HG02678 (cell line): ENCODE measurements around the gene GDF7.

Experiments
- ATAC-seq: cut with Tn5 transposase; IDR thresholded peaks from one replicate; pipeline ENCODE4 v1.9.1; 2021; ENCODE audit warnings: mild to moderate bottlenecking, moderate library complexity; ENCODE audit not compliant: unreplicated experiment

The GDF7 gene

DNA sequence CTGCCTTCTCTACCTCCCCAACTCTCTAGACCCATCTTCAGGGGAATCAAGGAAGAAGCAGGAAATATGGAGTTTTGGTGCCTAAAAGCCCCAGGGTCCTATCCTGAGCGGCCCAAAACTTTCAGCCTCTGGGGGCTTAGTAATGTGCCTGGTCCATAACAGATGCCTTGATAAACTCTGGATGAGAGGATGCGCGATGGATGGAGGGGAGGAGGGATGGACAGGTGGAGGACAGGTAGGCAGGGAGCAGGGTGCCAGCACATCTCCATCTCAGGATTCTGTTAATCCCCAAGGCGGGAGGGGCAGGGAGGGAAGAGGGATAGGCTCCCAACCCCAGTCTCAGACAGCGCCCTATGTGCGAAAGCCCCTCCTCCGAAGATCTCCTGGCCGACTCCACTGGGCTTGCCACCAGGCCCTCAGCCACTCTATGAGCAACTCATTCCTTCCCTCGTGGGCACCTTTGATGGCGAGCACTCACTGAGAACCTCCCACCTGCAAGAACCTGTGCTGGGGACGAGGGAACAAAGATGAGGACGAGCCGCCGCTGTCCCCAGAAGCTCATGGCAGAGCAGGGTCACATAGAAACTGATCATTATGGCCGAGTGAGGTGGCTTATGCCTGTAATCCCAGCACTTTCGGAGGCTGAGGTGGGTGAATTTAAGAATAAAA is 39.1 kb upstream of the GDF7 start:
- no peak for ATAC-seq

DNA sequence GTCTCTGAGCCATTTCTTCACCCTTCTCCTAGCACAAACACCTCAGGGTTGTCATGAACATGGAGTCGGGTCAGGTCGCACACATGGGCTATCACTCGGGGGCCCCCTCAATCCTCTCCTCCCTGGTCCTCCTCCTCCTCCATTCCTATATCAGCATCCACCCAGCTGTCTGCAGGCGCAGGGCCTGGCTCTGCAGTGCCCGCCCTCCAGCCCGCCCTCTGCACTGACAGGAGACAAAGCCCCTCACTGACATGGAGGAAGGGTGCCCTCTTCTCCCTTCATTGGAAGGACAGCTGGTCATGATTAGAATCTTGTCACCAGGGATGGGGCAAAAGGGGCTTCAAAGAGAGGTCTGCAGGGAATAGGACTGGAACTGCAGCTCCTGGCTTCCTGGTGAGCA is 37.8 kb upstream of the GDF7 start:
- no peak for ATAC-seq

DNA sequence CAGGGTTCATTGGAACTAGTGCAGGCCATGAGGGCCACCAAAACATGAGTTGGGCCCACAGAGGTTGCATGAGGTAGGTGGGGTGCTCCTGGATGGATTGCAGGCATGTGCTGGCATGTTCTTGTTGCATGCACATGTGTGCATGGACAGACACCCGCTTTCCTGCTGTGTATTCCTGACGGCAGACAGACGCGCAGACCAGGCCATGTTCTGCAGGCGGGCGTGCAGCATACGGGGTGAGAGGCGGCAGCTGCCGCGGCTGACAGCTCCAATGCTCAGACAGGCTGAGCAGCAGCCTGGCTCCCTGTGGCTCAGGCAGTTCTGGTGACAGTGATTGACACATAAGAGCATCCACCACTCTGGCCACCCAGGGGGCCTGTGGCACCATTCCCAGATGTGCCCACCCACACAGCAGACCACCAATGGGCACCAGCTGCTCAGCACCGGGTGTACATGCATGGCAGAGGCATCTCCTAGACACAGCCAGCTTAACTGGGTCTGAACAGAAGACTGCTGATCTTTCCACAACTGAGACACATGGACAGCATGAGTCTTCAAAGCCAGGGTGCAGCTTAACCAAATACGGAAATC is 37.3 kb upstream of the GDF7 start:
- ATAC-seq, result no peak

DNA sequence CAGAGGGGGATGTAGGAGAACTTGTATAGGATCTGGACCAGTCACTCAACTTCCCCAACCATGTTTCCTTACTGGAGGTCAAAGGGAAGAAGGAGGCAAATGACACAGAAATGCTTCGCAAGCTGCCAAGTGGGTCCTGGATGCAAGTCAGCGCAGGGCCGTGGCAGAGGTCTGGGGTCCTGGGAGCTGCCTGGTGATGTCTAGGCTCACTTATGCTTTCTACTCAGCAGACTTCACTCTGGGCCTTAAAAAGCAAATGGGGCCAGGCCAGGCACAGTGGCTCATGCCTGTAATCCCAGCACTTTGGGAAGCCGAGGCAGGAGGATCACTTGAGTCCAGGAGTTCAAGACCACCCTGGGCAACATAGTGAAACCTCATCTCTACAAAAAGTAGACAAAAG is 36.0 kb upstream of the GDF7 start:
- no peak for ATAC-seq

DNA sequence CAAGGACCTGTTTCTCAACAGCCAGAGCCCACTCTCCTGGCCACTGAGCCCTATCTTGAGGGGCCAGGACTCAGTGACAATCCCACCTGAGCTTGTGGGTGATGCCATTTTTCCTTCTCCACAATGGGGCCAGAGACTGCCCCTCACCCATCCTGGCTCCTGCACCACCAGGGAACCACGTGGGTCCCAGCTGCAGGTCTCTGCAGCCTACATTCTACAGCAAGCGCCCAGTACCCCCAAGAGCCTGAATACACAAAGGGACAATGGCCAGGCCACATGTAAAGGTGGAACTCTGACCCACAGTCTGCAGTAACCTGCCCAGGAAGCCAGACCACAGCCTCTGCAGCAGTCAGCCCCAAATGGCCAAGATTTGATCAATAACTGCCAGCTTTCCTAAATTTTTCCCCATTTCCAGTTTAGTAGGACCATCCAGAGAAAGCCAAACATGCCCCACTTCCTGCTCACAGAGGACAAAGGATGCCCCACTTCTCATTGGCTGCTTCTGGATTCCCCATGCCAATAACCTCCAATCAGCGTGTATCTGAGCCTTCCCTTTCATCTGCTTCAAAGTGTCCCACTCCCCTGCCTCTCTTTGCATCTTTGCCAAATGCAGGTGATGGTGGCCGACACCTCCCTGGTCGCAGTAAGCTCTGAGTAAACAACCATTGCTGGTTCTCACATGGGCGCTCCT is 35.2 kb upstream of the GDF7 start:
- no peak for ATAC-seq

DNA sequence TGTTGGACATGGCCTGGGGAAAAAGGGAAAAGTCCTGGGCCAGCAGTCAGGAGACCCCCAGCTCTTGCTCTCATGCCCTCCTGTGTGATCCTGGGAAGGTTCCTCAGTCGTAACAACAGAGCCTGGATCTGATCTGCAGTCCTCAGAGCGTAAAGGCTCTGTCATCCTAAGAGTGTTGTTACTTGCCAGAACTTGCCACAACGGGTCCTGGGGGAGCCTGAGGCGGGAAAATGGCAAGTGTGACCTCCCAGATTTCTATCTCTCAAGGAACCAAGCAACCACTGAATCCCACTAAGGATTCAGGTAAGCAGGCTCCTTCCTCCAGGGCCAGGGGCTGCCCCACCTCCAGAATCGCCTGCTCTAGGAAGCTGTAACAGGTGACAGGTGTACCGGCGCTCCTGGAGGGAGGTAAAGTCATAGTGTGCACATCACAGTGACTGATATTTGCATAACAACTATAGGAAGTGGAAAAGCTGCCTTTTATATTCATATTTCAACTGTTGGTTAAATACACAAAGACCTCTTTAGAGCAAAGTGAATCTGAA is 34.4 kb upstream of the GDF7 start:
- ATAC-seq, result no peak

DNA sequence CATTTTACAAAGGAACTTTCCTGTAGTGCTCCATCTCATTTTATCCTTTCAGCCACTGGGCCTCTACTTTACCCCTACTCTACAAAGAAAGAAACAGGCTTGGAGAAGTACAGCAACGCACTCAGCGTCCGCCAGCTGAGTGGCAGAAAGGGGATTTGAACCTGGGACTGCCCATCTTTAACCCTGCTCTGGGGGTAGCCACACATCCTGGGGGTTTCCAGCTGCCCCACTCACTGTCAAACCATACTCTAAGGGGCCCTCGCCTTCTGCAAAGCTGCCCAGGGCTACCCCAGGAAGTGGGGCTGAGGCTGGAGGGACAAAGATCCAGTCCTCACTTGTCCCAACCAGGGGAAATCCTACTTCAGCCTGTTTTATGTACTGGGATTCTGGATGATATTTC is 33.9 kb upstream of the GDF7 start:
- ATAC-seq, result no peak

DNA sequence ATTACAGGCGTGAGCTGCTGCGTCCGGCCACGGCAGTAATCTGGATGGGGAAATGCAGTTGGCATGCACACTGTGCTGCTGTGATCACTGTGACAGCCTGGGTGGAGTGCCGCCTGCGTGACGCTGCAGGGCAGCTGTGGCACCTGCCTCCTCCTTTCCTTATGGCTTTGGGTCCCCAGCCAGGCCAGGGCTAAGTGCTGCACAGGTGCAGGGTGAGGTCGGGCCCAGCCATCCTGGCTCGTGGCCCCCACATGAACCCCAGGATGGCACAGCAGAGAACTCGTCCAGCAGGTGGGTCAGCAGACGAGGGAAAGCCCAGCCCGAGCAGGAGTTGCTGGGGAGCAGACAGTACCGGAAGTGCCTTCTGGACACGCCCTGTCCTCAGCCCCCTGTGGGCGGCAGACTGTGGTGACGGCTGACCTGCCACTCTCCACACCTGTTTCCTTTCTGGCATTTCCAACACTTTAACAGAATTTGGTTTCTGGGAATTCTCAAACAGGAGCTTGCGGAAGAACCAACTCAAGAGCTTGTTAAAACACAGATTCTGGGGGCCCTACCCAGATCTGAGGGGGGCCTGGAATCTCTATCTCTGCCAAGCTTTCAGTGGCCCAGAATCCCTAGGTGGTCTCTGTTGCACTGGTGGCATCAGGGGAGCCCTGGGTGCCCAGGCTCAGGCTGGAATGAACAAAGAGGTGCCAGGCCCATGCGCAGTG is 33.0 kb upstream of the GDF7 start:
- no peak for ATAC-seq

DNA sequence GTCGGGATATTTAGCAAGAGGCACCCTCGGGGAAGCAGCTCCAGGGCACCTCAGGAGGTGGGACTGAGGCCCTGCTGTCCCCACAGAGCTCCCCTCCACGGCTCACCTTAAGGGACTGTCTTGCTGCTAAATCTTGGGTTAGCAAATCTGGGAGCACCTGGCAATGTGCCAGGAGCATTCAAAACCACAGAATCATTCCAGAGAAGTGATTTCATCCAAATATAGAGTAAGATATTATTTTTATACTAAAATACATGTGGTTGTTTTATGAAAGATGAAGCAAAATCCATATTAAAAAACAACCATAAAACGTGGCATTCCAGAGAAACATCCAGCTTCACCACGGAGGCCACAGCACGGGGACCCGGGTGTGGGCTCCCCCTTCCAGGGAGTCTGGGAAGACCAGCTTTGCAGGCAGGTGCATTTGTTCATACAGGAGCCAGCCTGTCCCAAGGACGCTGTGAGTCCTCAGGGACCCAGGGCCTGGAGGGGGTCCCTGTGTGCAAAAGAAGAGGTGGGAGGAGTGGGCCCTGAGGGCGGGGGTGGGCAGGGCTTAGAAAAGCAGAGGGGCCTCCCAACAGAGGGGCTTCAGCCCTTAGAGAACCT is 32.3 kb upstream of the GDF7 start:
- ATAC-seq, result no peak

DNA sequence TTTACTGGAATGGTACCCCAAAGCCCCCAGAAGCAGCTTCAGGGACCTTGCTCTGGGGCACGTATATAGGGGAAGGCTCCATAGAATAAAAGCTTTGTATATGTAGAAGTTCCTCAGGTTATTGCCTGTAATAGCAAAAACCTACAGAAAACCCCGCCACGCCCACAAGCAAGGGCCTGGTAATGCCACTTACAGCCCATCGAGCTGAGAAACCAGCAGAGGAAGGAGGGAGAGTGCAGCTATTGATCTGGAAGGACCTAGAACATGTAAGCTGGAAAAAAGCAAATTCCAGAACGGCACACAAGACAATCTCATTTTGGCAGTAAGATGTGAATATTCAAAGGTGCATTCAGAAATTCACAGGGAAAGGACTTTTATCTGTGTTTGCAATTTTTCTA is 31.8 kb upstream of the GDF7 start:
- no peak for ATAC-seq

DNA sequence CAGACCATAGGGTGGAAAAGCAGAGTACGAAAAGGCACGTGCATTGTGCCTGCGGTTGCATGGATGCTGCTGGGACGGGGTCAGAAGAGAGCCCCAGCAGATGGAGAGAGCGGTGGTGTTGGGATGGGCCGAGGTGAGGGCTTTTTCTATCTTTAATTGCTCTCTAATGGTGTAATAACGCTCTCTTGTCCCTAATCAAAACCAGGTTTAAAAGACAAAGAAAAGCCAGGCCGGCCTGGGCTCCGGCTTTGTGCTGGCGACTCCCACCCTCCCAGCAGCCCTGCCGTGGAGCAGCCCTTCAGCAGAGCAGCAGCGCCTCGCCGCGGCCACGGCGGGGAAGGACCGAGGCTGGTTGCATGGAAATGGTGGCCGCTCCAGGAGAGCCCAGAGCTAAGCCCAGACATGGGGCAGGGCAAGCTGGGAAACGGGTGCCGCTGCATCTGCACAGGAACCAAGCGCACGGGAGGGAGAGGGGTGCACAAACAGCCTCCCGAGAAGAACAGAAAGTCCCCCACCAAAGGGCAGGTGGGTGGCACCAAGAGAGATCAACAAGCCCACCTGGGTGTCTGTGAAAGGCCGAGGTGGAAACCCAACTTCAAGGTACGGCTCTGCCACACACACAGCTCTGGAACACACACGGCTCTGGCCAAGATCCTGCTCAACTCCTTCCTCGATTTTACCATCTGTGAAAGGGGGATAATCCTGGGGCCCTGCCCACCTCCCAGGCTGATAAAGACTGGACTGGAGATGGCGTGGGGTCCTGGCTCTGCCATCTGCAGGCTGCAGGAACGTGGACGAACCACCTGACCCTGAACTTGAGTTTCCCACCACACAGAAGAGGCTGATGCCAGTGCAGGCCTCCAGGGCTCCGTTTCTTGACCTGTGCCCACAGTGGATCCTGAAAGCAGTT is 31.0 kb upstream of the GDF7 start:
- ATAC-seq, result peak; percentile 71

DNA sequence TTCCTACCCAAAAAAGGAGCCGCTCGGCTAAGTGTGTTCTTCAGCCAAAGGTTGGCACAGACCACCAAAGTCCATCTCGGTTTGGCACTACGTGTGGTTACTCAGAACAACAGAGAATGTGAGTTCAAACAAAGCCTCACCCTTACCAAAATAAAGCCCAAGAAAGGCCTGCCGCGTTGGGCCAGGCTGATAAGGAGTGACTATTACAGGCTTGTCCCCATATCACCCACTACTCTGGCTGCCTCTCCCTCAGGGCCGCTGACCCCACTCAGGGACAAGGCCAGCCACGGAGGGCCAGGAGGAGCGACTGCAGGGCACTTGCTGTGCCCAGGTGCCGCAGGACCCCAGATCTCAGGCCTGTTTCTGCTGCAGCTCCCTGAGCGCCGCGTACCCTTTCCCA is 29.8 kb upstream of the GDF7 start:
- ATAC-seq, result no peak

DNA sequence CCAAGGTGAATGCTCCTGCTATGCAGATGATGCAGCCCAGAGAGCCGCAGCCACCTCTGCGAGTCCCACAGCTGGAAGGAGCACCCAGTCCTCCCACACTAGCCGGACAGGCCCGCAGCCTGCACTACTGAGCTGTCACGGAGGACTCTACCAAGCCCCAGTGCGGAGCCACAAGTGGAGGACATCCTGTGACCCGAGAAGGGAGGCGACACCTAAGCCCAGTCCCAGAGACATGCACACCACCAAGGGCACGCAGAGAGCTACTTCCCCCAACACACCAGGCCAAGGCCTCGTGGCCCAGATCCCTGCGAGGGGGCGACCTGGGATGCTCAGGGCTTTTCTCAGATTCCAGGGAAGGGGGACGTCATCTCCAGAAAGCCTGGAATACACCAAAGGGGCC is 28.9 kb upstream of the GDF7 start:
- ATAC-seq, result no peak

DNA sequence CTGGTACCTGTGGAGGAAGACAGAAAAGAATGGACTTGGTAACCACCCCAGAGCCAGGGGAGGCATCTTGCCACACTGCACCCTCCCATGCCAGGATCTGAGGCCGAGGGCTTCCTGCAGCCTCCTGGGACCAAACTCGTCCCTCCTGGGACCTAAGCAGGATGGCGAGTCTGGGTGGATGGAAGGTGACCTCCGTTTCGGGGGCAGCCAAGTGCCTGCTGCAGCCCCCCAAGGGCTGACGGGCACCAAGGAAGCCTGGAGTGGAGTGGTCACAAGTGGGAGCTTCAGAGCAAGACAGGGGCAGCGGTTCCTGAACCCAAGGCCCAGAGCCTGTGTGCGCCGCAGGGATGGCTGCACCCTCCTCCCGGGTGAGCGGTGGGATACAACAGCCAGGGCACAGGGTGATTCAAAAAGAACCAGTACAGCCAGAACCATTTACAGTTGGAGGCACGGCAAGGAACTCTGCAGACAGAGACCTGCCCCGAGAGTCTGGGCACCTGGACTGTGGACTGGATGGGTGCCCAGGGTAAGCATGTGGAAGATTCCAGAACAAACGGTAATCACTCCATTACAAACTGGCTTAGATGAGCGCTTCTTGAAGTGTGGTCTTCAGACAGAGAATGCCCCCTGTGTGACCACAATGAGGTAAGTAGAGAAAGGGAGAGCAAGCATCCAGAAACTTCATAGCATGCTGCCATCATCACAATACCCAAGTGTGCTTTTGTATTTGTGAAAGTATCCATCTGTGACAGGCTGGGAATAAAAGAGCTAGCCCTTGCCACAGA is 28.1 kb upstream of the GDF7 start:
- no peak for ATAC-seq

DNA sequence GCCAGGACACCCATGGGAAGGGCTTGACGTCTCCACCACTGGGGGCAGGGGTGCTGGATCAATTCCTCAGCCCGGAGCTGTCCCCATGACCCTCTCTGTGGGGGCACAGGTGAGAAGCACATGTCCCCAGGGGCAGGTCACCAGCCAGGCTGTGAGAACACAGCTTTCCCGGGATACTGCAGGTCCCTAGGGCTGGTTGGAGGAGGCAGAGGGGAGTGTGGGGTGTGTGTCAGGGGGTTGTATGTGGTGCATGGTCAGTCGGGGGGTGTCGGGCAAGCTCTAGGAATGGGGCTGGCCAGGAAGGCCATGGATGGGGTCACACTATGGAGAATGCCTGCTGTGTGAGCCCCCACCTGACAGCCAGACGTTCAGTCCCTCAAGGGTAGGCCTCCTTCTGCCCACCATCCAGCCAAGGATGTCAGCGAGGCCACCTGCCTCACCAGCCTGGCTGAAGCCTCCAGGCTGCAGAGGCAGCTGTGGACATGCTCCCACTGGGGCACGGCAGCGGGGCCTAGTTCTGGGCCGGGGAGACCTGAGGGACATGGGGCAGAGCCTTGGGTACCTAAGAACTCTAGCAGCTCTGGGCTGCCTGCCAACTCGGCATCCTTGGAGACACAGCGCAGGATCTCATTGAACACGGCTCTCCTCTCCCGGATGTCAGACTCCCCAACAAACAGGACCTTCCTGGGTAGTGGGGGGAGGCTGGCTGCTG is 26.4 kb upstream of the GDF7 start:
- ATAC-seq, result no peak

DNA sequence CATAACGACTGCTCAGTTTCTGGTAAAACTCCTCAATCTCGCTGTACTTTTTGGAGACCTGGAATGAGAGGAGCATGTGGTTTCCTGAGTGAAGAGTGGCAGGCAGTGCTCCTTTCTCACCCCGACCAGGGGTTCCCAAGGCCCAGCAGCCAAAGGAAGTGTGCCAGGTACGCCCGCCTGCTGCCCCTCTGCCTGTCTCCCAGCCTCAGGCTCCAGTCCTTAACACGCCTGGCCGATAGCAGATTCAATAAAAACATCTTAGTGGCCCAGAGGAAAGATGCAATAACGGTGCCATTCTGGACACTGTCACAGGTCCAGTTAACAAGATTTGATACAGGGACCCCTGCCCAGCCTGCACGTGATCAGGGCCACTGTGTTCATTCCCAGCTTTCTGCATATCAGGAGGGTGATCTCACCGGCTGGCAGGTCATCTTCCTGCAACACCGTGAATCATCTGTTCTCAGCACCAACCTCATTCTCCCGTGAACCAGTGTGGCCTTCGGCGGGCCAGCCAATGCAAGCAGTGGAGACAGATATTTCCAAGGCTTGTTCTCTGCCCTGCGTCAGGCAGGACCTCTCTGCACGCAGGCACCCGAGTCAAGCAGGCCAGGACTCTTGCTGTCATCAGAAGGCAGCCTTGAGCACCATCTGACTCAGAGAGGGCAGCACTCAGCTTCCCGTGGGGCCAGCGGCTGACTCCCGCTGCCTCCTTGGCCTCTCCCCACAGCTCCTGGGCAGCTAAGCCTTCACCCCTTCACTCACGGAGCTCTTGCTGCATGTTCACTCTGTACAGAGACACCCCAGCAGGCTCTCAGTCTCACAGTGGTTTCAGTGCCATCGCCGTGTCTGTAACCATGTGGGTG is 25.6 kb upstream of the GDF7 start:
- no peak for ATAC-seq

DNA sequence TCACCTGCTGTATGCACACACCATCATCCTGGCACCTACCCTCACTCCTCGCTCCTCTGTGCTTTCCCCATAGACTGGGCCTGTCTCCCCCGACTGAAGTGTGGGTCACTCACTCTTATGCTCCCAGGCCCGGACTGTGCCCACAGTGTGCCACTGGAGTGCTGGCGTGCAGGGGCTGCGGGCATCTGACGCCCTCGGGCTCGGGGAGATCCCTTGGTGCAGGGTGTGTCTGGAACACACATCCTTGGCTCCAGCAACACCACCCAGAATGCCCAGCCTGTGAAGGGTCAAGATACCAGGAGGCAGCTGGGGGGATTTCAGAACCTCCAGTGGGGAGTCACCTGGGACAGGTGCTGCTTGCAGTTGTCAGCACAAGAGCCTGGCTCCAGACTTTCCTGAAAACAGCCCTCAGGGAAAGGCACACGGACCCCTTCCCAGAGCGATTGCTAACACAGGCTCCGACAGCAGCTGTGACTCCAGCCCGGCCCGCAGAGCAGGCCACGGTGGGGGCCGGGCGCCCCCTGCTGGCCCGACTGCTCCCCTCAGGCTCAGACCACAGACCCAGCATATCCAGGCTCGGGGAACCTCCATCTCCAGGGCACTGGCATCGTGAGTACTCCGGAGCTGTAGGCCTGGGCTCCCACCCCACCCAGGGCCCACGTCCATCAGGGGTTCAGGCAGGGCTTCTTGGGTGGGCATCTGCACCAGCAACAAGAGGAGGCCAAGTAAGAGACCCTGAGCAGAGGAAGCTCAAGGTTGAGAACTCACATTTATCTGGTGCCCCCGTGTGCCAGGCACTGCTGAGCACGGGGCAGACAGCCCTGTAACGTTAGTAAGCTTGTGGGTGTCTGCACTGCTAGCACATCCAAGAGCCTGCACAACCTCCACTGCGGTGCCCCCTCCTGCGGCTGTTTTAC is 24.6 kb upstream of the GDF7 start:
- peak; percentile 96 for ATAC-seq
